H1 (cell line): ENCODE results near the gene TEX22. TPM values are rescaled to one million over a fixed set of nuclear protein-coding genes. Genes with fewer than 3 reads are reported as not detected.

Source experiments
- CBX5 ChIP-seq: fragments of 300-800, 300-1000 bp; sonication (generic); IDR thresholded peaks from 2 replicates; pipeline ENCODE4 v1.7.1; 2016; ENCODE audit warnings: antibody characterized with exemption, low read length, low read depth
- CTBP2 ChIP-seq: IDR thresholded peaks from 2 replicates; pipeline ENCODE4 v1.7.0; 2011; ENCODE audit warnings: borderline replicate concordance, mild to moderate bottlenecking, moderate library complexity, mixed read lengths, low read length; ENCODE audit not compliant: insufficient read depth, insufficient read length
- EGR1 ChIP-seq: IDR thresholded peaks from 2 replicates; pipeline ENCODE4 v1.6.1; 2011; ENCODE audit warnings: low read depth, low read length, borderline replicate concordance
- KDM5A ChIP-seq: fragments of 200-600 bp; IDR thresholded peaks from 2 replicates; pipeline ENCODE4 v1.7.1; 2012; ENCODE audit warnings: mild to moderate bottlenecking, low read length, inconsistent platforms, mixed read lengths
- NANOG ChIP-seq: IDR thresholded peaks from 2 replicates; pipeline ENCODE4 v1.6.1; 2011; ENCODE audit warnings: low read length, low read depth, mild to moderate bottlenecking, inconsistent platforms; ENCODE audit not compliant: insufficient read depth, poor library complexity, severe bottlenecking
- POLR2AphosphoS5 ChIP-seq: IDR thresholded peaks from 2 replicates; pipeline ENCODE4 v1.6.1; 2011; ENCODE audit warnings: low read depth, low read length
- POU5F1 ChIP-seq: IDR thresholded peaks from 2 replicates; pipeline ENCODE4 v1.6.1; 2011; ENCODE audit warnings: low read depth, mild to moderate bottlenecking, low read length, moderate library complexity
- RBBP5 ChIP-seq: IDR thresholded peaks from 2 replicates; pipeline ENCODE4 v1.7.1; 2012; ENCODE audit warnings: low read depth, mild to moderate bottlenecking, inconsistent platforms, low read length, moderate library complexity, borderline replicate concordance
- SAP30 ChIP-seq: fragments of 300-600 bp; sonication (generic); IDR thresholded peaks from 2 replicates; pipeline ENCODE4 v1.7.1; 2012; ENCODE audit warnings: low read length, moderate library complexity, mild to moderate bottlenecking, inconsistent platforms; ENCODE audit not compliant: insufficient read depth, insufficient replicate concordance
- SIRT6 ChIP-seq: IDR thresholded peaks from one replicate; pipeline ENCODE4 v1.7.1; 2012; ENCODE audit warnings: low read length, inconsistent platforms
- TBP ChIP-seq: IDR thresholded peaks from 2 replicates; pipeline ENCODE4 v1.6.1; 2011; ENCODE audit warnings: low read depth, low read length, improper control_type of control experiment
- TEAD4 ChIP-seq: IDR thresholded peaks from 2 replicates; pipeline ENCODE4 v1.6.1; 2012; ENCODE audit warnings: low read depth, low read length, inconsistent platforms, mixed read lengths
- polyA plus RNA-seq, 7 experiments: library from polyadenylated mRNA; depleted of rRNA in 3 of 7; stranded (reverse) in 5 of 7; unstranded in 2 of 7; fragments of >200 nt in 5 of 7; fragments of 200-250 nt in 2 of 7; gene quantifications; 1 replicate in 5 of 7; 2 replicates in 1 of 7; 4 replicates in 1 of 7; pipeline versions ENCODE4 v1.2.1 to v1.2.3, GENCODE V29; 2011 to 2013; ENCODE audit warnings: missing spikeins in 2 of 7, mixed read lengths in 2 of 7
- total RNA-seq: library from RNA; stranded (reverse); fragmentation: NEBNext Ultra II Directional; extraction: Animal tissue kit (Norgen Biotek cat#: 25700); gene quantifications from 2 replicates; pipeline ENCODE4 v1.2.1, GENCODE V29; 2021

The TEX22 gene
- total and polyA plus RNA-seq, 2 of the 8 experiments (the other 6 are each of a cell fraction or from before 2014, with no cell fraction given), result 0.24 to 0.39 TPM

- TF ChIP-seq SIRT6, result no peak
- no peak for TF ChIP-seq EGR1
- no peak for TF ChIP-seq CBX5
- no peak for TF ChIP-seq TBP
- TF ChIP-seq NANOG, result no peak
- no peak for TF ChIP-seq POU5F1
- TF ChIP-seq KDM5A, result no peak
- no peak for TF ChIP-seq POLR2AphosphoS5
- TF ChIP-seq RBBP5, result no peak
- TF ChIP-seq TEAD4, result no peak
- no peak for TF ChIP-seq CTBP2
- no peak for TF ChIP-seq SAP30
Measured at GRCh38 chr14:105425823-105426247, 27.5 kb downstream of the TEX22 start (continued).
